ENCODE data around the gene IKZF2. TPM values are rescaled to one million over a fixed set of nuclear protein-coding genes. Genes with fewer than 3 reads are reported as not detected.

Gene IKZF2
- total RNA-seq, 1 donor from 2014 or later, result 29.2 TPM

GRCh38 chr2:213057977-213058376 is 93.4 kb downstream of the IKZF2 start:
- TF ChIP-seq POLR2AphosphoS5 (IDR thresholded peaks at IDR 0.05; ENCODE audit: insufficient read depth in 1 of 2, low read depth in 1 of 2), result no peak
- no peak for TF ChIP-seq POLR2A (IDR thresholded peaks at IDR 0.05)
- TF ChIP-seq CTCF (IDR thresholded peaks at IDR 0.05), result no peak
- no peak overlapping the region for H3K27ac ChIP-seq

GRCh38 chr2:213046431-213046830 is 105.0 kb downstream of the IKZF2 start:
- DNase-seq (ENCODE audit: extremely low spot score in 2 of 2), result no peak
- intact Hi-C loops (cut with DNase I), result no loop called here
- H3K27ac ChIP-seq, result no peak overlapping the region
- H3K4me3 ChIP-seq, result no peak overlapping the region
- no peak for TF ChIP-seq POLR2AphosphoS5 (IDR thresholded peaks at IDR 0.05; ENCODE audit: insufficient read depth in 1 of 2, low read depth in 1 of 2)
- TF ChIP-seq POLR2A (IDR thresholded peaks at IDR 0.05), result no peak
- TF ChIP-seq CTCF (IDR thresholded peaks at IDR 0.05), result no peak
- no peaks in the 10 kb centered on the region for H3K9me3 ChIP-seq
- H3K36me3 ChIP-seq, result no peaks in the 10 kb centered on the region
- H3K27me3 ChIP-seq, result no peaks in the 10 kb centered on the region
- no peaks in the 10 kb centered on the region for H3K4me1 ChIP-seq

More at GRCh38 chr2:213057977-213058376, 93.4 kb downstream of the IKZF2 start:
- no peaks in the 10 kb centered on the region for H3K4me1 ChIP-seq
- no peaks in the 10 kb centered on the region for H3K27me3 ChIP-seq
- intact Hi-C loops (cut with DNase I), result no loop called here
- no peaks in the 10 kb centered on the region for H3K36me3 ChIP-seq
- no peak for DNase-seq (ENCODE audit: extremely low spot score in 2 of 2)
- no peaks in the 10 kb centered on the region for H3K9me3 ChIP-seq
- H3K4me3 ChIP-seq, result no peak overlapping the region

- Histone ChIP-seq H3K4me3 (no peak overlapping the region), H3K27ac (no peak overlapping the region), H3K4me1 (peaks cover 6% of the 10 kb centered on the region), H3K9me3 (no peaks in the 10 kb centered on the region), H3K36me3 (no peaks in the 10 kb centered on the region), H3K27me3 (no peaks in the 10 kb centered on the region)
- no peak for DNase-seq (ENCODE audit: extremely low spot score in 2 of 2)
- intact Hi-C loops (cut with DNase I), result no loop called here
- TF ChIP-seq CTCF (IDR thresholded peaks at IDR 0.05), result no peak
- TF ChIP-seq POLR2A (IDR thresholded peaks at IDR 0.05), result no peak
- TF ChIP-seq POLR2AphosphoS5 (IDR thresholded peaks at IDR 0.05; ENCODE audit: insufficient read depth in 1 of 2, low read depth in 1 of 2), result no peak
These were observed 107.8 kb downstream of the IKZF2 start for GRCh38 chr2:213043566-213043965.

- H3K27me3 ChIP-seq, result no peaks in the 10 kb centered on the region
- TF ChIP-seq CTCF (IDR thresholded peaks at IDR 0.05) (no peak), POLR2A (IDR thresholded peaks at IDR 0.05) (no peak), POLR2AphosphoS5 (IDR thresholded peaks at IDR 0.05; ENCODE audit: insufficient read depth in 1 of 2, low read depth in 1 of 2) (no peak)
- no peak overlapping the region for H3K27ac ChIP-seq
- peaks cover 6% of the 10 kb centered on the region for H3K4me1 ChIP-seq
- no peak overlapping the region for H3K4me3 ChIP-seq
- intact Hi-C loops (cut with DNase I), result no loop called here
- H3K36me3 ChIP-seq, result no peaks in the 10 kb centered on the region
- no peak for DNase-seq (ENCODE audit: extremely low spot score in 2 of 2)
- no peaks in the 10 kb centered on the region for H3K9me3 ChIP-seq
These were observed 109.2 kb downstream of the IKZF2 start for GRCh38 chr2:213042262-213042661.

GRCh38 chr2:213036836-213037235 is 114.6 kb downstream of the IKZF2 start:
- TF ChIP-seq CTCF (IDR thresholded peaks at IDR 0.05), result no peak
- TF ChIP-seq POLR2A (IDR thresholded peaks at IDR 0.05), result no peak
- TF ChIP-seq POLR2AphosphoS5 (IDR thresholded peaks at IDR 0.05; ENCODE audit: insufficient read depth in 1 of 2, low read depth in 1 of 2), result no peak
- Histone ChIP-seq H3K36me3 (no peaks in the 10 kb centered on the region), H3K27me3 (no peaks in the 10 kb centered on the region), H3K9me3 (no peaks in the 10 kb centered on the region), H3K4me3 (no peak overlapping the region), H3K4me1 (peaks cover 6% of the 10 kb centered on the region), H3K27ac (no peak overlapping the region)
- intact Hi-C loops (cut with DNase I), result no loop called here
- DNase-seq (ENCODE audit: extremely low spot score in 2 of 2), result no peak
